ENCODE results near the gene FLRT1. TPM values are rescaled to one million over a fixed set of nuclear protein-coding genes. Genes with fewer than 3 reads are reported as not detected.

Gene FLRT1
- total and polyA plus RNA-seq, 9 donors = 0.13 to 1.2 (median 0.38) TPM

- TF ChIP-seq POLR2A (IDR thresholded peaks at IDR 0.05) (no peak), EP300 (IDR thresholded peaks at IDR 0.05) (no peak), CTCF (IDR thresholded peaks at IDR 0.05) (no peak)
- Histone ChIP-seq H3K4me3 (no peak overlapping the region), H3K27me3 (no peaks in the 10 kb centered on the region), H3K9me3 (no peaks in the 10 kb centered on the region), H3K27ac (no peak overlapping the region), H3K4me1 (ENCODE audit: insufficient read depth) (peaks cover 8% of the 10 kb centered on the region), H3K36me3 (no peaks in the 10 kb centered on the region)
- WGBS, 3 donors = 38 to 51% (median 49%) methylated on average over 20 to 23 of the region's 23 CpGs
- intact Hi-C loops (cut with DNase I) = loop anchor here in 3 of 4 donors (2.0 to 10.0 kb wide), 3 partner anchors 151 to 293 kb away; partner anchors contain the start of gene KCNK4 (in 1 of the 3)
- DNase-seq = peak in 4 of 5 donors; percentile 56 to 80 (median 59)
These were observed 34.0 kb upstream of the FLRT1 start for GRCh38 chr11:64001484-64002420.

GRCh38 chr11:64003807-64004589 lies 31.7 kb upstream of the FLRT1 start:
- no peaks in the 10 kb centered on the region for H3K36me3 ChIP-seq
- DNase-seq = no peak
- H3K4me3 ChIP-seq = no peak overlapping the region
- H3K27me3 ChIP-seq = no peaks in the 10 kb centered on the region
- intact Hi-C loops (cut with DNase I) = loop anchor here in 2 of 4 donors (5.0 to 10.0 kb wide), 2 partner anchors 148 to 291 kb away; partner anchors contain the start of gene KCNK4 (in 1 of the 2)
- TF ChIP-seq POLR2A (IDR thresholded peaks at IDR 0.05) (no peak), CTCF (IDR thresholded peaks at IDR 0.05) (no peak), EP300 (IDR thresholded peaks at IDR 0.05) (no peak)
- H3K4me1 ChIP-seq (ENCODE audit: insufficient read depth) = peaks cover 16% of the 10 kb centered on the region
- WGBS, 3 donors = 75 to 79% (median 78%) methylated on average over 23 of the region's 23 CpGs
- no peaks in the 10 kb centered on the region for H3K9me3 ChIP-seq
- no peak overlapping the region for H3K27ac ChIP-seq

GRCh38 chr11:64004590-64004984 lies 31.1 kb upstream of the FLRT1 start:
- intact Hi-C loops (cut with DNase I) = loop anchor here in 2 of 4 donors (5.0 to 10.0 kb wide), 2 partner anchors 148 to 290 kb away; partner anchors contain the start of gene KCNK4 (in 1 of the 2)
- WGBS, 3 donors = 77 to 85% (median 80%) methylated on average over 4 of the region's 4 CpGs
- DNase-seq = no peak
- no peak overlapping the region for H3K27ac ChIP-seq
- H3K27me3 ChIP-seq = no peaks in the 10 kb centered on the region
- H3K4me3 ChIP-seq = no peak overlapping the region
- H3K4me1 ChIP-seq (ENCODE audit: insufficient read depth) = peaks cover 13% of the 10 kb centered on the region
- TF ChIP-seq CTCF (IDR thresholded peaks at IDR 0.05) (no peak), EP300 (IDR thresholded peaks at IDR 0.05) (no peak), POLR2A (IDR thresholded peaks at IDR 0.05) (no peak)
- H3K36me3 ChIP-seq = no peaks in the 10 kb centered on the region
- H3K9me3 ChIP-seq = no peaks in the 10 kb centered on the region

- Histone ChIP-seq H3K27me3 (no peaks in the 10 kb centered on the region), H3K9me3 (no peaks in the 10 kb centered on the region), H3K36me3 (no peaks in the 10 kb centered on the region), H3K27ac (no peak overlapping the region), H3K4me3 (no peak overlapping the region), H3K4me1 (ENCODE audit: insufficient read depth) (peaks cover 8% of the 10 kb centered on the region)
- no peak for DNase-seq
- no peak for TF ChIP-seq POLR2A (IDR thresholded peaks at IDR 0.05)
- no peak for TF ChIP-seq CTCF (IDR thresholded peaks at IDR 0.05)
- no peak for TF ChIP-seq EP300 (IDR thresholded peaks at IDR 0.05)
- WGBS, 3 donors = 90 to 93% (median 93%) methylated on average over 4 of the region's 4 CpGs
- intact Hi-C loops (cut with DNase I) = loop anchor here in 1 of 4 donors (10.0 kb wide), 1 partner anchor 289 kb away; the partner anchor contains the start of gene KCNK4
These were observed 30.0 kb upstream of the FLRT1 start for GRCh38 chr11:64005691-64006090.

Data from ovary (tissue), 9 donors.